Measurements from ENCODE around the gene NSD2.

NSD2 gene

GRCh38 chr4:1887052-1887451, 15.9 kb downstream of the NSD2 start:
- TF ChIP-seq ZNF114 (tag by site-specific recombination; IDR thresholded peaks at IDR 0.05) (no peak), INSM2 (tag by site-specific recombination; IDR thresholded peaks at IDR 0.05) (no peak), KLF8 (tag by site-specific recombination; IDR thresholded peaks at IDR 0.05) (no peak), ZNF132 (tag by site-specific recombination; IDR thresholded peaks at IDR 0.05; ENCODE audit: borderline replicate concordance) (no peak), BCL11B (tag by site-specific recombination; IDR thresholded peaks at IDR 0.05; ENCODE audit: low read depth) (no peak), SCRT1 (tag by site-specific recombination; IDR thresholded peaks at IDR 0.05; ENCODE audit: borderline replicate concordance) (no peak), ZNF555 (tag by site-specific recombination; conservative IDR thresholded peaks at IDR 0.05) (no peak), ZNF549 (tag by site-specific recombination; IDR thresholded peaks at IDR 0.05) (no peak), GLI4 (tag by site-specific recombination; IDR thresholded peaks at IDR 0.05) (no peak), ZBTB7A (tag by site-specific recombination; IDR thresholded peaks at IDR 0.05; ENCODE audit: low read depth) (no peak), ZNF501 (tag by site-specific recombination; IDR thresholded peaks at IDR 0.05) (no peak), ZNF785 (tag by site-specific recombination; IDR thresholded peaks at IDR 0.05) (no peak)
- TF ChIP-seq, protein P1, sequence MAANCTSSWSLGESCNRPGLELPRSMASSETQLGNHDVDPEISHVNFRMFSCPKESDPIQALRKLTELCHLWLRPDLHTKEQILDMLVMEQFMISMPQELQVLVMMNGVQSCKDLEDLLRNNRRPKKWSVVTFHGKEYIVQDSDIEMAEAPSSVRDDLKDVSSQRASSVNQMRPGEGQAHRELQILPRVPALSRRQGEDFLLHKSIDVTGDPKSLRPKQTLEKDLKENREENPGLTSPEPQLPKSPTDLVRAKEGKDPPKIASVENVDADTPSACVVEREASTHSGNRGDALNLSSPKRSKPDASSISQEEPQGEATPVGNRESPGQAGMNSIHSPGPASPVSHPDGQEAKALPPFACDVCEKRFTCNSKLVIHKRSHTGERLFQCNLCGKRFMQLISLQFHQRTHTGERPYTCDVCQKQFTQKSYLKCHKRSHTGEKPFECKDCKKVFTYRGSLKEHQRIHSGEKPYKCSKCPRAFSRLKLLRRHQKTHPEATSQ (tag by site-specific recombination; IDR thresholded peaks at IDR 0.05), result no peak
- TF ChIP-seq, protein P2, sequence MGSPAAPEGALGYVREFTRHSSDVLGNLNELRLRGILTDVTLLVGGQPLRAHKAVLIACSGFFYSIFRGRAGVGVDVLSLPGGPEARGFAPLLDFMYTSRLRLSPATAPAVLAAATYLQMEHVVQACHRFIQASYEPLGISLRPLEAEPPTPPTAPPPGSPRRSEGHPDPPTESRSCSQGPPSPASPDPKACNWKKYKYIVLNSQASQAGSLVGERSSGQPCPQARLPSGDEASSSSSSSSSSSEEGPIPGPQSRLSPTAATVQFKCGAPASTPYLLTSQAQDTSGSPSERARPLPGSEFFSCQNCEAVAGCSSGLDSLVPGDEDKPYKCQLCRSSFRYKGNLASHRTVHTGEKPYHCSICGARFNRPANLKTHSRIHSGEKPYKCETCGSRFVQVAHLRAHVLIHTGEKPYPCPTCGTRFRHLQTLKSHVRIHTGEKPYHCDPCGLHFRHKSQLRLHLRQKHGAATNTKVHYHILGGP (tag by site-specific recombination; IDR thresholded peaks at IDR 0.05), result no peak
- TF ChIP-seq, protein P3, sequence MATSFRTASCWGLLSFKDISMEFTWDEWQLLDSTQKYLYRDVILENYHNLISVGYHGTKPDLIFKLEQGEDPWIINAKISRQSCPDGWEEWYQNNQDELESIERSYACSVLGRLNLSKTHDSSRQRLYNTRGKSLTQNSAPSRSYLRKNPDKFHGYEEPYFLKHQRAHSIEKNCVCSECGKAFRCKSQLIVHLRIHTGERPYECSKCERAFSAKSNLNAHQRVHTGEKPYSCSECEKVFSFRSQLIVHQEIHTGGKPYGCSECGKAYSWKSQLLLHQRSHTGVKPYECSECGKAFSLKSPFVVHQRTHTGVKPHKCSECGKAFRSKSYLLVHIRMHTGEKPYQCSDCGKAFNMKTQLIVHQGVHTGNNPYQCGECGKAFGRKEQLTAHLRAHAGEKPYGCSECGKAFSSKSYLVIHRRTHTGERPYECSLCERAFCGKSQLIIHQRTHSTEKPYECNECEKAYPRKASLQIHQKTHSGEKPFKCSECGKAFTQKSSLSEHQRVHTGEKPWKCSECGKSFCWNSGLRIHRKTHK (tag by site-specific recombination; IDR thresholded peaks at IDR 0.05), result no peak
- no peaks in the 10 kb centered on the region for H3K9me3 ChIP-seq (ENCODE audit: control insufficient read depth, insufficient read depth, low read depth, low read length)
- H3K4me3 ChIP-seq (ENCODE audit: low read depth, low read length), result no peak overlapping the region
- CTCF ChIA-PET, result interaction anchor here (0.8 to 4.0 kb wide), 2 partner anchors 12 to 14 kb away, joined by 3 to 24 read pairs; no protein-coding TSS in a partner anchor
- no peaks in the 10 kb centered on the region for H3K4me1 ChIP-seq (ENCODE audit: control insufficient read depth, insufficient read depth, low read length)
- no peaks in the 10 kb centered on the region; a peak in 1 of 3 replicates for H3K36me3 ChIP-seq (ENCODE audit: control insufficient read depth in 2 of 2, insufficient read depth in 1 of 2, low read length in 2 of 2)
- POLR2A ChIA-PET, result no interaction called here
- peak overlapping the region; percentile 8; the same call in 1 of the 2 replicates for H3K27ac ChIP-seq (ENCODE audit: extremely low read depth, low read depth, low read length)

GRCh38 chr4:1890979-1891570, 19.9 kb downstream of the NSD2 start:
- ChIA-PET CTCF (interaction anchor here (0.5 to 1.6 kb wide), 2 partner anchors 9 to 10 kb away, joined by 4 to 5 read pairs; no protein-coding TSS in a partner anchor), POLR2A (no interaction called here)
- Histone ChIP-seq H3K9me3 (ENCODE audit: control insufficient read depth, insufficient read depth, low read depth, low read length) (no peaks in the 10 kb centered on the region), H3K27ac (ENCODE audit: extremely low read depth, low read depth, low read length) (no peak overlapping the region), H3K36me3 (ENCODE audit: control insufficient read depth in 2 of 2, insufficient read depth in 1 of 2, low read length in 2 of 2) (peaks cover 0 to 17% of the 10 kb centered on the region in 2 experiments; a peak in 2 of 3 replicates), H3K4me1 (ENCODE audit: control insufficient read depth, insufficient read depth, low read length) (no peaks in the 10 kb centered on the region), H3K4me3 (ENCODE audit: low read depth, low read length) (no peak overlapping the region)
- TF ChIP-seq ZNF324 (tag by site-specific recombination; IDR thresholded peaks at IDR 0.05) (no peak), ZBTB8A (tag by site-specific recombination; IDR thresholded peaks at IDR 0.05) (no peak), ZNF239 (tag by site-specific recombination; IDR thresholded peaks at IDR 0.05) (no peak)
- TF ChIP-seq, protein P4, sequence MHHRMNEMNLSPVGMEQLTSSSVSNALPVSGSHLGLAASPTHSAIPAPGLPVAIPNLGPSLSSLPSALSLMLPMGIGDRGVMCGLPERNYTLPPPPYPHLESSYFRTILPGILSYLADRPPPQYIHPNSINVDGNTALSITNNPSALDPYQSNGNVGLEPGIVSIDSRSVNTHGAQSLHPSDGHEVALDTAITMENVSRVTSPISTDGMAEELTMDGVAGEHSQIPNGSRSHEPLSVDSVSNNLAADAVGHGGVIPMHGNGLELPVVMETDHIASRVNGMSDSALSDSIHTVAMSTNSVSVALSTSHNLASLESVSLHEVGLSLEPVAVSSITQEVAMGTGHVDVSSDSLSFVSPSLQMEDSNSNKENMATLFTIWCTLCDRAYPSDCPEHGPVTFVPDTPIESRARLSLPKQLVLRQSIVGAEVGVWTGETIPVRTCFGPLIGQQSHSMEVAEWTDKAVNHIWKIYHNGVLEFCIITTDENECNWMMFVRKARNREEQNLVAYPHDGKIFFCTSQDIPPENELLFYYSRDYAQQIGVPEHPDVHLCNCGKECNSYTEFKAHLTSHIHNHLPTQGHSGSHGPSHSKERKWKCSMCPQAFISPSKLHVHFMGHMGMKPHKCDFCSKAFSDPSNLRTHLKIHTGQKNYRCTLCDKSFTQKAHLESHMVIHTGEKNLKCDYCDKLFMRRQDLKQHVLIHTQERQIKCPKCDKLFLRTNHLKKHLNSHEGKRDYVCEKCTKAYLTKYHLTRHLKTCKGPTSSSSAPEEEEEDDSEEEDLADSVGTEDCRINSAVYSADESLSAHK (tag by site-specific recombination; IDR thresholded peaks at IDR 0.05), result no peak
